Measurements from ENCODE around the gene H6PD.

The H6PD gene, protein sequence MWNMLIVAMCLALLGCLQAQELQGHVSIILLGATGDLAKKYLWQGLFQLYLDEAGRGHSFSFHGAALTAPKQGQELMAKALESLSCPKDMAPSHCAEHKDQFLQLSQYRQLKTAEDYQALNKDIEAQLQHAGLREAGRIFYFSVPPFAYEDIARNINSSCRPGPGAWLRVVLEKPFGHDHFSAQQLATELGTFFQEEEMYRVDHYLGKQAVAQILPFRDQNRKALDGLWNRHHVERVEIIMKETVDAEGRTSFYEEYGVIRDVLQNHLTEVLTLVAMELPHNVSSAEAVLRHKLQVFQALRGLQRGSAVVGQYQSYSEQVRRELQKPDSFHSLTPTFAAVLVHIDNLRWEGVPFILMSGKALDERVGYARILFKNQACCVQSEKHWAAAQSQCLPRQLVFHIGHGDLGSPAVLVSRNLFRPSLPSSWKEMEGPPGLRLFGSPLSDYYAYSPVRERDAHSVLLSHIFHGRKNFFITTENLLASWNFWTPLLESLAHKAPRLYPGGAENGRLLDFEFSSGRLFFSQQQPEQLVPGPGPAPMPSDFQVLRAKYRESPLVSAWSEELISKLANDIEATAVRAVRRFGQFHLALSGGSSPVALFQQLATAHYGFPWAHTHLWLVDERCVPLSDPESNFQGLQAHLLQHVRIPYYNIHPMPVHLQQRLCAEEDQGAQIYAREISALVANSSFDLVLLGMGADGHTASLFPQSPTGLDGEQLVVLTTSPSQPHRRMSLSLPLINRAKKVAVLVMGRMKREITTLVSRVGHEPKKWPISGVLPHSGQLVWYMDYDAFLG

GRCh38 chr1:9234223-9235095 lies at the start of gene H6PD:
TSS of gene H6PD (plus strand) at chr1:9234774. CDS start at chr1:9244935, 10,161 bp downstream.
- no peak for FAIRE-seq

DNA sequence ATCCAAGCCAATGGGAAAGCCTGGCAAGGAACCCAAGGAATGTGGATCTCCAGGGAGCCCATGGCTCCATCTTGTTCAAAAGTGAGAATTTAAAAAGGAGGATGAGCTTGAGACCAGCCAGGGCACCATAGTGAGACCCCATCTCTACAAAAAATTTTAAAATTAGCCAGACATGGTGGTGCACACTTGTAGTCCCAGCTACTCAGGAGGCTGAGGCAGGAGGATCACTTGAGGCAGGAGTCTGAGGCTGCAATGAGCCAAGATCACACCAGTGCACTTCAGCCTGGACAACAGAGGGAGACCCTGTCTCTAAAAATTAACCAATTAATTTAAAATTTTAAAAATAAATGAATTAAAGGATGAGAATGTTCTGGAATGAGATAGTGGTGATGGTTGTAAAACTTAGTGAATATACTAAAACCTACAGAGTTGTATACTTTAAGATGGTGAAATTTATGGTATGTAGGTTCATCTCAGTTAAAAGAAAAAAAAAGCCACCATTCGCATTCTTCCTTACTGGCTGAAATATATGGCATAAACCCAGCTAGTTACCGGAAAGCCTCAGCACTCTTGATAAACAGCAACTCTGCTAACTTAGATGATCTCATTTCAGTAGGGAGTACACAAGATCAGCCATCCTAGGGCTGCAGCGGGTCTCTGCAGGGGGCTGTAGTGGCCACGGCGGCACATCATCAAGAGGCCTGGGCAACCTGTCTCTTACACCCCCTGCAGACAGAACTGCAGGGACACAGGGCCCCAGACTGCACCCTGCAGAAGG lies 48.3 kb upstream of the H6PD start:
- no peak for FAIRE-seq

GRCh38 chr1:9187004-9187403 lies 47.6 kb upstream of the H6PD start:
- no peak for FAIRE-seq

GRCh38 chr1:9190234-9190633 lies 44.3 kb upstream of the H6PD start:
- no peak for FAIRE-seq

DNA sequence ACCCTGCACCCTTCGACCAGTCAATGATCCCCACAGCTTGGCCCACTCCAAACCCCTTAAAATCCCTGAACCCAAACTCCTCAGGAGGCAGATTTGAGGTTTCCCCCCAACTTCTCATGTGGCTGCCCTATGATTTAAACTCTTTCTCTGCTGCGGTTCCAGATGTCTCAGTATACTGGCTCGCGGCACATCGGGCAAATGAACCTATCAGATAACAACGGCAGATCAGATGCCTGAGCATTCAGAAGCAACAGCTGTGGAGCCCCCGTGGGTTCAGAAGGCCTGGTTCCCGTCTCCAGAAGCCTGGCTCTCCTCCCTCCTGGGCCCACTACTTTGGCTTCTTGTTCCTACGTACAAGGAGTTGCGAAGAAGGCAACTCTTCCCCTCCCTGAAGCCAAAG lies 43.3 kb upstream of the H6PD start:
- no peak for FAIRE-seq

DNA sequence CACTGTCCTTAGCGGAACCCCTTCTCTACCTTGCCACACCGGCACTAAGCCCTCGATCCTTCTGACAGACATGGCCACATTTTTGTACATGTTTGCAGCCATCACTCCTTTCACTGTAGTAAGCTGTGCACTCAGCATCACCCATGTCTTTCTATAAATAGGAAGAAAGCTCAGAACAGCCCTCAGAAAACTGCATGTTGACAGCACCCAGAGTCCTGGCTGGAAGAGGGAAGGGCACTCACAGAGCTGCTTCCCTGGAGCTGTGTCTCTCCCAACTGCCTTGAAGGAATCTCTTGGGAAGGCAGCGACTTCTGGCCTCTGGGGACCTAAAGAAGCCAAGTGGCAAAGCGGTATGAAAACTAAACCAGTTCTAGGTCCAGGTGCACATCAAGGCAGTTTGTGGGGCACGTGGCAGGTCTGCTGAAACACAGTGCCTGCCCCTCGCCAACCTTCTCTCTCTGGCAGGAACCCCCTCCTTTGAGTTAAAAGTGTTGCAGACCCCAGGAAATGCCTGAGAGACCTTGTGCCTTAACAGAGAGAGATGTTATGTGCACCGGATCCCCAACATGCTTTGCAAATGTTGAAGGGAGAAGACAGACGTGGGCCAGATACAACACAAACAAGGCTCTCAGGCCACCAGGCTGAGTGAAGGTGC lies 41.9 kb upstream of the H6PD start:
- no peak for FAIRE-seq

- no peak for FAIRE-seq
Observed at GRCh38 chr1:9193233-9193625, 41.3 kb upstream of the H6PD start.

- no peak for FAIRE-seq
Observed at GRCh38 chr1:9194024-9194423, 40.5 kb upstream of the H6PD start.

DNA sequence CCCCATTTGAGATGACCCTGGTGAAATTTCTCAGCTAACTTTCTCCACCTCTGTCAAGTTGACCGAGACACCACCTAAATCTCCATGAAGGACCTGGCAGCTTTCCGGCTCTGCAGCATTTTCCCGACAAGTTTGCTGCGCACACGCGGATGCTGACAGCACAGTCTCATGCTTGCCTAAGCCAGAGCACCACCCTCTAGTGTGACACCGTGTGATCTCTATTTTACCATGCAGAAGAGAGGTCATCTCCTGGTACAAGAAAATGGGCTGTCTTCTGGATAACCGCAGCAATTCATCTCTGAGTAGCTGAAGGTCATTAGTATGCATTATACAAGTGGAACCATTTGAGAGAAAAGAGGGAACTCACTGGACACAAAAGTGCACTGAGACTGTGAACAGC lies 38.9 kb upstream of the H6PD start:
- FAIRE-seq = no peak

DNA sequence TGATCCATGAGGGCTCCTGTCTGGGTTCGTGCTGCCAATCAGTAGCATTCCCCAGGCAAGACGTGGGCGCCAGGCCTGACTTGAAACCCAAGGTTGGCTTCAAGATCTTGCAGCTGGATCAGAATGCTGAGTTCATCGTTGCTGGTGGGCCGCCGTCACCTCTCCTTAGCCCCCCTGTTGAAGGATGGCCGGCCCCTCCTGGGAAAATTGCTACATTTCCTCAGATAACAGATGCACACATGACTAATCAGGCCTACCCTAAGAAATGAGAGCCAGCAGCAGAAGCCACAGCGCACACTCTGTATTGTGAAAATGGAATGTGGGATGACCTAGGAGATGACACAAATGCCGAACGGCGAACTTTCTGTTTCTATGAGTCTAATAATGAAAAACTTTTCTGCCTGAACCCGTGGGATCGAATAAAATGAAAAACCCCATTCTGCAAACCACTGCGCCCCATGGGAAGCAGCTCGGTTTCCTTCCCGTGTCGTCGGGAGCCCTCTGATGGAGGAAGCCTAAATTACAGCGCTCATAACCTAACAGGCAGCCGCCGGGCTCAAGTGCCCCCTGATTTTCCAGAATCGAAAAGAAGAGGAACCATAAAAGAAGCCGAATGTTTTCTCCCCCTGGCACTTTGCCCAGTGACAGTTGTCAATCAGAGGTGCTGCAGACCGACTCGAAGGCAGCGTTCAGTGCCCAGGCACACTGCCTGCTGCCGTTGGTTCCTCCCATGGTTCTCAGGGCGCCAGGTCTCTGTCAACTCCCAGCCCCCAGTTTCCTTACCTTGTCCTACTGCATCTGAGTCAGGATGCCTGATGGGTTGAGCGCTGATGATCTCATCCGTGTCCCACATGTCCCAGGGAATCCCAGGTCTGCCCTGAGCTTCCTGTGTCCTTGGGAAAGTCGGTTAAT lies 38.2 kb upstream of the H6PD start:
- FAIRE-seq = no peak

- no peak for FAIRE-seq
Observed at GRCh38 chr1:9197186-9198099, 37.1 kb upstream of the H6PD start.

GRCh38 chr1:9198538-9199361 lies 35.8 kb upstream of the H6PD start:
- no peak for FAIRE-seq

DNA sequence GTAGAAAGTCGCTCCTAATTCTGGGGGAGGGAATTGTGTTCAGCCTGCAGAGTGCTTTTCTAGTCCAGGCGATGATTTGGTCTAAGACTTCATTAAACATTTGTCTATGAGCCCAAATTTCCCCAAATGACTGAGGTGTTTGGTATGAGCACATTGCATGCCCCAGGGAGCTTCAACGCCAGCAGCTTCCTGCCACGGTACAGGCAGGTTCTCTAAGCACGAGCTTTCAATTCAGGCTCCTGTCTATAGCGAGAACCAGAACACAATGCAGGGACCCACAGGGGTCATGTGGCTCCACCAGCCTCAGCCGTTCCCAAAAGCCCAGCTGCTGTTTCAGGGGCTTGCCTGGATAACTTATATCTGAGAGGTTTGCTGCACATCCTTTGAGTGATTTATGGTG lies 34.1 kb upstream of the H6PD start:
- FAIRE-seq = no peak

DNA sequence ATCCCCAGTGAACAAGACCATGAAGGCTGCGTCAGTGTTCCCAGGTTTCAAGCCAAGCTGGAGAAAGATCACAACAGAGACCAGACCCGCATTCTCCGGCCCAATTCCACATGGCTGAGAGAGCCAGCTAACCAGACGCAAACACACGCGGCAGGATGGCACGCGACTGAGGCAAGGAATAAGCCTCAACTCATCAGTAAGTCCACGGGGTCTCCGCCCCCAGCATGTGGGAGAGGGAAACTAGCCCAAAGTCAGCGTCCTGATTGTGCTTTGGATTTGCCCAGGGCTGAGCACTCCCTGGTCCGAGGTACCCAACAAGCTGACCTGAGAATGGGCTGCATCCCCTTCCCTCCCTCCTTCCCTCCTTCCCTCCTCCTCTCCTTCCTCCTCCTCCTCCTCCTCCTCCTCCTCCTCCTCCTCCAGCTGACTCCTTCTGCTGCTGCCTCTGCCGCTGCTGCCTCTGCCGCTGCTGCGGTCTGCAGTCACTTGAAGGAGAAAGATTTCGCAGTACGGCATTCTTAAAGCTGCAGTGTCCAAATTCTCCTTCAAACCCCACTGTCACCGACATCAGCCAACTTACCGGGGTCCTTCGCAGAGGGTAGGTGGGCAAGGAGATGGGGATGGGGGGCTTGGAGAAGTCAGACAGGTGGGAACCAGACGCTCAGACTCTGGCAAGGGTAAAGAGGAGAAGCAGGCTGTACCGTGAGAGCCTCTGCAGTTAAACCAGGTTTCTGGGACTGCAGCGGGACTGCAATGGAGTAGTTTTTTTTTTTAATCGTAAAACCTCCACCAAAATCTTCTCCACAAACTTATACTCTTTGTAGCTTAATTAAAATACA lies 33.0 kb upstream of the H6PD start:
- FAIRE-seq = no peak

DNA sequence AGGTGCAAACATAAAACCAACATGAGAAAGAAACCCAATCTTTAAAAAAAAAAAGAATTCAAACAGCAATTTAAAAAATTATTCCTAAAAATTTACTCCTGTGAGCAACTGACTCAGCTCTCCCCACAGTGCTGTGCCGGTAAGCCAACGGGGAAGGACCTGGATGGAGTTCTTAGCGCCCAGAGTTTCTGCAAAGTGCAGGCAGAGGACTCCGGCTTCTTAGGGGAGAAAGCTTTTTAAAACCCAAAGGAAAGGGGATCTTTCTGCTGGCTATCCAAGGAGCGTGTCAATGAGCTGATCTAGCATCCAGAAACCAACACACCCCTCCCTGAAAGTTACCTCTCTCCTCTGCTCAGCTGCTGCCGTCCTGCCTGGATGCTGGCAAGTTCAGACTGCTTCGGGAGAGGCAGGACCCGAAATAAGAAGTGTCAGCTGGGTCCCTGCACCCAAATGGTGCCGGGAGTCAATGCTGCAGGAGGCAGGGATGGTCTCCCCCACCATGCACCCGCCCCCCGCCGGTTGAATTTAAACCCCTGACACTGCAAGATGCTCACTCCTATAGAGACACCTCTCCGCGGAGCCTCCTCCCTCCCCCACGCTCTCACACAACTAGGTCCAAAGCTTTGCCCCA lies 32.2 kb upstream of the H6PD start:
- FAIRE-seq = no peak

- FAIRE-seq = no peak
Observed at GRCh38 chr1:9203511-9203982, 31.0 kb upstream of the H6PD start.

- no peak for FAIRE-seq
Observed at GRCh38 chr1:9204156-9204720, 30.3 kb upstream of the H6PD start.
